GM18909 (cell line): ENCODE measurements around the gene ACAP1.

Experiments
- ATAC-seq: cut with Tn5 transposase; IDR thresholded peaks from one replicate; pipeline ENCODE4 v1.9.1; 2021; ENCODE audit warnings: mild to moderate bottlenecking; ENCODE audit not compliant: unreplicated experiment, poor library complexity

Gene ACAP1, protein sequence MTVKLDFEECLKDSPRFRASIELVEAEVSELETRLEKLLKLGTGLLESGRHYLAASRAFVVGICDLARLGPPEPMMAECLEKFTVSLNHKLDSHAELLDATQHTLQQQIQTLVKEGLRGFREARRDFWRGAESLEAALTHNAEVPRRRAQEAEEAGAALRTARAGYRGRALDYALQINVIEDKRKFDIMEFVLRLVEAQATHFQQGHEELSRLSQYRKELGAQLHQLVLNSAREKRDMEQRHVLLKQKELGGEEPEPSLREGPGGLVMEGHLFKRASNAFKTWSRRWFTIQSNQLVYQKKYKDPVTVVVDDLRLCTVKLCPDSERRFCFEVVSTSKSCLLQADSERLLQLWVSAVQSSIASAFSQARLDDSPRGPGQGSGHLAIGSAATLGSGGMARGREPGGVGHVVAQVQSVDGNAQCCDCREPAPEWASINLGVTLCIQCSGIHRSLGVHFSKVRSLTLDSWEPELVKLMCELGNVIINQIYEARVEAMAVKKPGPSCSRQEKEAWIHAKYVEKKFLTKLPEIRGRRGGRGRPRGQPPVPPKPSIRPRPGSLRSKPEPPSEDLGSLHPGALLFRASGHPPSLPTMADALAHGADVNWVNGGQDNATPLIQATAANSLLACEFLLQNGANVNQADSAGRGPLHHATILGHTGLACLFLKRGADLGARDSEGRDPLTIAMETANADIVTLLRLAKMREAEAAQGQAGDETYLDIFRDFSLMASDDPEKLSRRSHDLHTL

DNA sequence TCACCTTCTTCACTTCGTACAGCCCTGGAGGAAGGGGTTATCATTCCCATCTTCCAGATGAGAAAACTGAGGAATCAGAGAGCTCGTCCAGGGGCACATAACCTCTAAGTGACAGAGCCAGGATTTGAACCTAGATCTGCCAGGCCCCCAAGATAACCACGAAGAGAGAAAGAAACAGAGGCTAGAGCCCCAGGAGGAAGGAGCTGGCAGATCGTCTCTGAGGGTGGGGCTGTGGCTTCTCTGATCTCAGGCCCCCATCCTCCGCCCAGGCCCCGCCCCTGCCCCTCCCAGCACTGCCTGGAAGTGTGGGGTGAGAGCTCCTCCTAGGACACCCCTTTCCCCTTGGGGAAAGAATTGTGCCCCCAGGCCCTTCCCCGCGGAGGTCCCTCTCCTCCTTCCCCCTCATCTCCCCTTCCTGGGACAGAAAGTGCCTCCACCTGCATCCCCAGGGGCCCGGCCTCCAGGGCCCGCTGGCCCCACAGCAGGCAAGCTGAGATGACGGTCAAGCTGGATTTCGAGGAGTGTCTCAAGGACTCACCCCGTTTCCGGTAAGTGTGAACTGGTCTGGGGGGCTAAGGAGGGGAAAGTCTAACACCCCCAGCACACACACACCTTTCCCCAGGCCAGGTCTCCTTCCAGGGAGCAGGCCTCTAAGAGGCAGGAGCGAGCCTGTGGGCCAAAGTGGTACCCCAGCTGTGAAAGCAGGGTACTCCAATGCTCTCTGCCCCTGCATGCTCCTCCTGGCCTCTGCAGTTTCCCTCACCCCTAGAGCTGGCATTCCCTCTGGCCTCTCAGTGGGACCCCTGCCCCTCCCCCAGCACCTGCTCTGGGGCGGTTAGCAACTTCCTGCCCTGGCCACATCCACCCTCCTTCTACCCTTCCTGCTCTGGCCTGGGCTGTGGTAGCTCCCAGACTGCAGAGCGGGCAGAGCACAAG lies at the start of gene ACAP1:
ACAP1 (plus strand) TSS at position 290 of the 936 bp plus-strand sequence; CDS start at position 496, 206 bp downstream.
- peak; percentile 61 for ATAC-seq

DNA sequence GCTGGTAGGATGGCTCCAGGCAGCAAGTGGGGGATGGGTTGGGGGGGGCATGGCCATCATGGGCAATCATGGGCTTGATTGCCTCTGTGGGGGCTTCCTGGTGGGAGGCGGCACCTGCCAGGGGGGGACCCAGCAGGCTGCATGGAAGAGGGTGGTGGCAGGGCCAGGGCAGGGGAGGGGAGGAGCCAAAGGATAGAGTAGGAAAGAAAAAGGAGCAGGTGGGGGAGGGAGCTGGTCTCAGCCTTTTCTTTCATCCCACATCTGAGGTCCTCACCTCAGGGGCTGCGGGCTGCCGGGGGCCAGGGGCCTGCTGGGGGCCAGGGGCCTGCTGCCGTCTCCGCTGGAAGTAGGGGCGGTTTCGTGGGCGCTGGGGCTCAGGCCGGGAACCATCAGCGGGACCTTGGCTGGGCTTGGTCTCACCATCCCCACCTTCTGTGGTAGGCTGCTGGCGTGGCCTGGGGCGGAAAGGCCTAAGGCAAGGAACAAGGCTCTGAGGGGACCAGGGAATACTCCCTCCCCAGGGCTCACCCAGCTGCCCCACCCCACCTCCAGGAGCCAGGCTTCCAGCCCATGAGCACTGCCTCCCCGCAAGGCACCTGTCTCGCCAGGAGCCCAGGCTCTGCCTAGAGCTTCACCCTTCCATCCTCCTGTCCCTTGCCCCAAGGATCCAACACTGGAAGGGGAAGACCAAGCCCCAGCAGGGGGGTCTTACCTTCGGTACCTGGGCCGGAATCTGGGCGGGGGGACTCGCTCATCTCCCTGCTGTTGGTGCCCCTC lies 46.9 kb upstream of the ACAP1 start:
- ATAC-seq = no peak

DNA sequence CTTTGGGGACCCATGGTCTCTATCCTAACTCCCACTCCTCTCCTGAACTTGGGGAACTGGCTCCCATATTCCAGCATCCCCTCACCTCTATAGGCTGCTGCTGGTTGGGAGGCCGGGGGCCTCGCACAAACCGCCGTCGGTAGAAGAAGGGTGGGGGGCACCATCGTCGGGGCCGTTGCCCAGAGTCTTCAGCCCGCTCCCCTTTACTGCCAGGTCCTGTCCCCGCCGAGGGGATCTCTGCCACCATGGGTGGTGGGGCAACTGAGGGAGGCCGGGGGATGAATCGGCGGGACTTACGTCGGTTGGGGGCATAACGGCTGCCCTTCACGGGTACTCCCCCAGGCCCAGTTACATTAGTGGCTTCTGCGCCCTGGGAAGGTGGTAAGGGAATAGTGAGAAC lies 46.2 kb upstream of the ACAP1 start:
- ATAC-seq = no peak

DNA sequence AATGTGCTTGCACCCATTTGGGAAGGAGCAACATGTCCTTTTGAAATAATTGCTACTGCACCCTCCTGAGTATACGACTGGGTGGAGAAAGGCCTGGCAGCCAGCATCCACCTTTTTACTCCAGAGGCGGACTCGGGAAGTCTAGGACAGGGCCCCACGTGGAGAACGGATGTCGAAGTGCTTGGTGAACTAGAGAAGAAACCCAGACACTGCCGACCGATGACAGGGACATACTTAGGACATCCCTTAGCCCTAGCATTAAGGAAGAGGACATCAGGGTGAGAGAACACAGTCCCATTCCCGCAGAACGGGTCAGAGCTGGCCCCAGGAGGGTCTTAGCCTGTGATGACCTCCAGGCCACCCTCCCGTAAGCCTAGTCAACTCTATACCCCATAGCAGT lies 45.6 kb upstream of the ACAP1 start:
- no peak for ATAC-seq

DNA sequence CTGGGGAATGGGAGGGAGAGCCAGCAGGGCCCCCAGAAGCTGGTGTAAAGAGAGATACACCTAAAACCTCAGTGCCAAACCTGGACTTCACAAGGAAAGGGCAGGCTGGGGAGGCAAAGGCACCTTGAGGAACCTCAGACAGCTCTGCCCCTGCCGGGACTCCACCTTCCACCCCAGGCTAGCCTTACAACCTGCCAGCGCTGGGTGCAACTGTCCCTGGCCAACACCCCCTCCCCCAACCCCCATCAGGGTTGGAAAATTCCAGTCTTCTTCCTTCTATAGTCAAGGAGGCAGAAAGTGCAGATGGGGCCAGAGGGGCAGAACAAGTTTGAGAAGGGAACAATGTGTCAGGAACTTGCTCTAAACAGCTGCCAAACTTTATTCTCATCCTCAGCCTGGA lies 44.1 kb upstream of the ACAP1 start:
- ATAC-seq = no peak

DNA sequence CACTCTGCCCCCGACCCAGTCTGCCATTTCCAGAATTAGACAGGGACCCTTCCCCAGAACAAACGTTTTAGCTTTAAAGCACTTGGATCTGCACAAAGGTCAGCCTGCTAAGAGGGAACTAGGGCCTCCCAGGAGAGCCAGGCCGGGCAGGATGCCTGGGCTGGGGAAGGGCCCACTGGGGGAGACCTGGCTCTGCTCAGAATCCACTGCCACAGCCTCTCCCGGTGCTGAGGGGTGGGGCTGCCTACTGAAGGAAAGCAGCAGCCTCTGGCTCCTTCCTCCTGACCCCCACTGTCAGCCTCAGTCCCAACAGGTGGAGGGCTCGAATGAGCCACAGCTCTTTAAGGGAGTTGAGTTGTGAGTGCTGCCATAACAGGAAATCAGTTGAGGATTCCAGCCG lies 43.6 kb upstream of the ACAP1 start:
- no peak for ATAC-seq

DNA sequence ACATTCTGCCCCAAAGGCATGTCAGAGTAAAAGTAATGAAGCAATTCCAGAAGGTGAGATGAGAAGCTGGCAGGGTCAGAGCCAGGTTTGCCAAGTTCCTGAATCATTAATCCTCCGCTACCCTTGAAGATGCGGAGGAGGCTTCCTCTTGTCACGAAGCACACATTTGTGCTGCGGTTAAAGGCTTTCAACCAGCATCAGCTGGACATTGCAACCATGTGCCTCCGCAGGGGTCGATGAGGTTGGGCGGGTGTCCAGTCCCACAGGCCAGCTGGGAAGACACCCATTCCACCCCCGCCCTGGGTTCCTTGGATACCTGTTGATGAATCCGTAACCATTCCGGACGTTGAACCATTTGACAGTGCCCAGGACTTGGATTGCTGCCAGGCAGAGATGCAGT lies 43.2 kb upstream of the ACAP1 start:
- ATAC-seq = no peak

DNA sequence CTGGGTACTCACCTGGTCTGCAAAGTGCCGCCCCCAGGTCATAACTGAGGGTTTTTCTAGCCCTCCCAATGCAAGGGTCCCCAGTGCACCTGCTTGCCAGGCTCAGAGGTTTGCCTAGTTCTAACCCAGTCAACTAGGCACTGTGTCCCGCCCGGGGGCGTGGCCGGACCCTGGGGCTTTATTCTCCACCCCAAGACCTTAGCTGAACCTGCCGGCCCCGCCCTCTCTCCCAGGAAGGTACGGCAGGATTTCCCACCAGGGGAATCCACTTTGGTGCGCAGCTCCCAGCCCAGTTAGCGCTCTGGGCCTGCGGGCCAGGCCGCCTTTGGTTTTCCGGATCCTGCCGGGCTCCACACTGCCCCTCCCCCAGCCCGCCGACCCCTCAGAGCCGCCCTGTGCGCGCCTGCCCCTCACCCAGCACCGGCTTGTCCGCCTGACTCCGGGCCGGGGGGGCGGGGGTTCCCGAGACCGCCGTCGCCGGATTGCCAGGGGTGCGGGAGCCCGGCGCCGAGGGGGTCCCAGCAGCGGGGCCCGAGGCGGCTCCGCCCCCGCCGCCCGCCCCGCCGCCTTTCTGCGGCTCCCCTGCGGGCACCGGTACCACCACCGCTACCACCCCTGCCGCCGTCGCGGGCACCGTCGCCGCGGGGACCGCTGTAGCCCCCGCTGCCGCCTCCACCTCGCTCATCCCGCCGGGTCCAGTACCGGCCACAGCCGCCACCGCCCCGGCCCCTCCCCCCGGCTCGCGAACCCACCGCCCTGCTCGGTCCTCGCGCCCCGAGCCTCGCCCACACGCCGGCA lies 42.3 kb upstream of the ACAP1 start:
- no peak for ATAC-seq

DNA sequence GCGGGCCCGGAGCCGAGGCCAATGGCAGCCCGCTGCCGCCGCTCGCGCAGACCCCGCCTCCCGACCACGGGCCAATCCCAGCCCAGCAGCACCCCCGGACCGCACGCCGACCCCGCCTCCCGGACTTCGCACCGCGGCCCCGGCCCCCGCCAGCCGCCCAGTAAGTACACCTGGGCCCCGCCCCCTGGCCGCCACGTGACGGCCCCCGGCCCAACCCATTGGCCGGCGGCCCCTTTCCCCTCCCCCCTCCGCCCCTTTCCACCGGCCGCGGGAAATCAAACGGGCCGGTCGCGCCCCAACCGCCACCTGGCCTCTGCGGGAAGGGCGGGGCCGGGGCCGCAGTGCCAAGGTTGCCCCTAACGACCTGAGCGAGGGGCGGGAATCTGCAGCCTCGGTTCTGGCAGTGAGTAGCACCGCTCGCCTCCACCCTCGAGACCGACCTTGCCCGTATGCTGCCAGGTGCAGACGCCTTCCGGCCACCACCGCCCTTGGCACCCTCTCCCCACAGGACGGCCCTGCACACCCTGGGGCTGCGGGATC lies 41.6 kb upstream of the ACAP1 start, which contains the start of gene YBX2:
YBX2 (minus strand) TSS at position 26 of the 540 bp plus-strand sequence. CDS start 139 bp downstream, outside the sequence.
- no peak for ATAC-seq

DNA sequence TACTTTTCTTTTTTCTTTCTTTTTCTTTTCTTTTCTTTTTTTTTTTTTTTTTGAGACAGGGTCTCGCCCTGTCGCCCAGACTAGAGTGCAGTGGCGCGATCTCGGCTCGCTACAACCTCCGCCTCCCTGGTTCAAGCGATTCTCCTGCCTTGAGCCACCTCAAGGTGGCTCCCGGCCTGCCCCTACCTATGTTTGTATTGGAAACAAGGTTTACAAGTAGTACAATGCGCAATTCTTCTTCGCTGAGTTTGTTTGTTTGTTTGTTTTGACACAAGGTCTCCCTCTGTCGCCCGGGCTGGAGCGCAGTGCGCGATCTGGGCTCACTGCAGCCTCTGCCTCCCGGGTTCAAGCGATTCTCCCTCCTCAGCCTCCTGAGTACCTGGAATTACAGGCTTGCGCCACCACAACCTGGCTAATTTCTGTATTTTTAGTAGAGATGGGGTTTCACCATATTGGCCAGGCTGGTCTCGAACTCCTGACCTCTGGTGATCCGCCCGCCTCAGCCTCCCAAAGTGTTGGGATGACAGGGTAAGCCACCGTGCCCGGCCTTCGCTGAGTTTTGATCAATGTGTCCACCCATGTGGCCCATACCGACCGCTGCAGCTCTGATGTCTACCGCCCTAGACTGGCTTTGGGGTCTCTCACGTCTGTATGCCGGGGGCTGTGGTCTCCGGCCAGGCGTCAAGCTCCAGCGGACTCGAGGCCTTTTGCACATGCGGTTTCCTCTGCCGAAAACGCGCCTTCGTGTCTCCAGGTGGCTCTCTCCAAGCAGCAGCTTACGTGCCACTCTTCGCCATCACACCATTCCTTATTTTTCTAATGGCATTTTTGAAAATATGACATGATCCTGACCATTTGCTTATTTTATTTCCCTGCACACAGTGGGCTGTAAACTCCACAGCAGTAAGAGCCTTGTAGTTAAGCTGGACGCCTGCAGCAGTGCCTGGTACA lies 40.8 kb upstream of the ACAP1 start:
- ATAC-seq = no peak

DNA sequence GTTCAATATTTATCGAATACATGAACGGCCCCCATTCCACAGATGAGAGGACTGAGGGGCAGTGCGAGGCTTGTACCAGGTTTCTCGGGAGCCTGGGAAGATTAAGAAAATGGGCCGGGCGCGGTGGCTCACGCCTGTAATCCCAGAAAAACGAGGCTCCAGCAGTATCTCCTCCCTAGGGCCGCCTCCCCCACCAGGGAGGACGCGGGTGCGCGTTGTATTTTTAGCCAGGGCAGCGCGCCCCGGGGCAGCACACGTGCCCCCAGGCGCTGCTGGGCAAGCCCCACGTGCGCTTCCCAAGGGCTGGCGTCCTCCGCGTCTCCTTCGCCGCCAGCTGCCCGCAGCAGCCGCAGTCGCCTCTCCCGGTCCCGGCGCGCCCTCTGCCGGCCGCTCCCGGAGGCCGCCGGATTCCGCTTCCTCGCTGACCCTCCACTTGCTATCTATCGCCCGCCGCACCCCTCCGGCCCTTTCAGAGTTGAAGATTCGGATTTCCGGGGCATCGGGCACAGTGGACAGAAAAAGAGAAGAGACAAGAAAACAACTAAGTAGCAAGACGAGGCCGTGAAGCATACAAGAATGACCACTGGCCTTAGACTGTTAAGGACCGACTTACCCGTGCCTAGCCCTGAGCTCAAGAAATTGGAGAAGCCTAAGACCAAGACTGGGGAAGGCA lies 40.0 kb upstream of the ACAP1 start:
- no peak for ATAC-seq

DNA sequence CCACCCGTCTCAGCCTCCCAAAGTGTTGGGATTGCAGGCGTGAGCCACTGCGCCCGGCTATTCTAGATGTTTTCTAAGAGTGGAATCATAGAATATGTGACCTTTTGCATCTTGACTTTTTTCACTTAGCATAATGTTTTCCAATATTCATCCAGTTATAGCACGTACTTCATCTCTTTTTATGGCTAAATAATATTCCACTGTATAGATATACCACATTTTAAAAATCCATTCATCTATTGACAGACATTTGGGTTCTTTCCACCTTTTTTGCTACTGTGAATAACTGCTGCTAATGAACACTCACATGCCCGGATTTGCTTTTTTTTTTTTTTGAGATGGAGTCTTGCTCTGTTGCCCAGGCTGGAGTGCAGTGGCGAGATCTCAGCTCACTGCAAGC lies 32.1 kb upstream of the ACAP1 start:
- no peak for ATAC-seq

DNA sequence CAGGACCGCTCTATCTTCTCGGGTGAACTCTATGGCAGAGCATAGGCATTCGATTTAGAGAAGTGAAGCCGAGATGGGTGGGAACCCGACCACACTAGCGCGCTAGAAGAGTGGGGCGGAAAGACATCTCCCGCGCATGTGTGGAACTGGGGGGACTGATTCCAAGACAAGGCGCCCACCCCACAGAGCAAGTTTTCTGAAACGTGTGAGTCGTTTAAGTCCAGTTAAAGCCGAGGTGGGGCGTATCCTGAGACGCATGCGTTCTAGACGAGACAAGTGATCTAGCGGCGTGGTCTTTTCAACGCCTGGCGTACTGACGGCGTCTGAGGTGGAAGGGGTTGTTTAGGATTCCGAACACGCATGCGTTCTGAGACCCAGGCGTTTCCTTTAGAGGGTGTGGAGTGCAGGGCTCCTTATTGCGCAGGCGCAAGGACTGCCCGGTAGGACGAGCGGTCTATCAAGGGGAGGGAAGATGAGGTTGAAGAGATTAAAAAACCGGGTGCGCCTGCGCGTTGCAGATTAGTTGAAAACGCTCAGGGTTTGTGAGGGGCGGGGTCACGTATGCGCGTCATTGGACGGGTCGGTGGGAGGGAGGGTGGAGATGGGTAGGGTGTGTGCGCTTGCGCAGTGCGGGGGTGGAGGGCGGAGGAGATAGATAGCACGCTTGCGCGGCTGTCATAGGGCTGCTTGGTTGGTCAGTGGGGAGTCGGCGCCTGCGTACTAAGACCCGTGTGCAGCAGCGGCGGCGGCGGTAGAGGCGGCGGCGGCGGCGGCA lies 29.2 kb upstream of the ACAP1 start, which contains the start of gene EIF5A:
EIF5A (plus strand) TSS at position 718 of the 775 bp plus-strand sequence. CDS start 2,008 bp downstream, outside the sequence.
- ATAC-seq = peak; percentile 70

DNA sequence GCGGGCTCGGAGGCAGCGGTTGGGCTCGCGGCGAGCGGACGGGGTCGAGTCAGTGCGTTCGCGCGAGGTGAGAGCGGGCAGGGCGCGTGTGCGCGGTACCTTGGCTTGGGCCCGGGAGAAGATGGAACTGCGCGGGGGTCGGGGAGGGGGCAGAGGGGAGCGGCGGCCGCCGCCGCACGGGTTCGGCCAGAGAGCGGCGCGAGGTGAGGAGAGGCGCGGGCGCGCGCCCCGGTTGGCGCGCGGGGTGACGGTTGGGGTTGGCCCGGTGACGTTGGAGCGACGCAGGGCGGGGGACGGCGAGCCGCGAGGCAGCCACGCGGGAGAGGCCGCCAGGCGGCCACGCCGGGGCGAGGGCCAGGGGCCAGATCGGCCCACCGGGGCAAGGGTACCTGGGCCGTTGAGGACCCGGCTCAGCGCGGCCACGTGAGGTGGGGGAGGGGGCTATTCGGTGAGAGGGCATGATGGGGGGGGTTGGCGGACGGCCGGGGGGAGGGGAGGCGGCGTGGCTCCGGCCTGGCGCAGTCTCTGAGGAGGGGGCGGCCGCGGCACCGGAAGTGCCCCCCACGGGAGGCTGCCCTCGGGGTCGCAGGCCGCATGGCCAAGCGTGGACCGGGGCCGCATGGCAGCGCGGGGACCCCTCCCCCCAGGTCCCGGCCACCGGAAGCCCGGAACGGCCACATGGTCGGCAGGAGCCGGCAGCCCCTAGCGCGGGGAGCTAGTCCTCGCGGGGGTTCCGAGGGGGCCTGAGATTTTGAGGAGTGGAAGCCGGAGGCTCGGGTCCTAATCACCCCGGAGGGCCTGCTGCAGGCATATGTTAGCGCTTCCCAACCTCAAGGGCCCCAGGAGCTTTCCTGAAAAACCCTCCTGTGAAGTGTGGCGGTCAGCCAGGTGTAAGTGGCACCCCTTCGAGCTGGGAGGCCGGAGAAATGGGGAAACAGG lies 28.4 kb upstream of the ACAP1 start:
- peak; percentile 1 for ATAC-seq
